SIG-M5 treated with dmso at 0.1 percent for 504 hours (cell line): ENCODE results near the gene APOL1.
"Not testable (repeated sequence)": the region's sequence is repeated elsewhere in the genome, so short reads cannot be mapped to it uniquely, and the experiment has no call there.

Experiments
- DNase-seq: peaks from one replicate; lab custom pipeline; 2025; ENCODE audit not compliant: unreplicated experiment; lab: John Stamatoyannopoulos, UW

Gene APOL1

GRCh38 chr22:36263886-36264664 is 11.1 kb downstream of the APOL1 start:
- not testable (repeated sequence) for DNase-seq

DNA sequence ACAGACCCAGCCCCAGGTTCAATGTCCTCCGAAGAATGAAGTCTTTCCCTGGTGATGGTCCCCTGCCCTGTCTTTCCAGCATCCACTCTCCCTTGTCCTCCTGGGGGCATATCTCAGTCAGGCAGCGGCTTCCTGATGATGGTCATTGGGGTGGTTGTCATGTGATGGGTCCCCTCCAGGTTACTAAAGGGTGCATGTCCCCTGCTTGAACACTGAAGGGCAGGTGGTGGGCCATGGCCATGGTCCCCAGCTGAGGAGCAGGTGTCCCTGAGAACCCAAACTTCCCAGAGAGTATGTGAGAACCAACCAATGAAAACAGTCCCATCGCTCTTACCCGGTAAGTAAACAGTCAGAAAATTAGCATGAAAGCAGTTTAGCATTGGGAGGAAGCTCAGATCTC is 14.1 kb downstream of the APOL1 start:
- no peak for DNase-seq

- no peak for DNase-seq
These were observed 15.1 kb downstream of the APOL1 start for GRCh38 chr22:36267896-36268485.

- DNase-seq, result not testable (repeated sequence)
These were observed 18.3 kb downstream of the APOL1 start for GRCh38 chr22:36271231-36271630.

GRCh38 chr22:36271951-36272350 is 19.0 kb downstream of the APOL1 start:
- DNase-seq, result not testable (repeated sequence)

DNA sequence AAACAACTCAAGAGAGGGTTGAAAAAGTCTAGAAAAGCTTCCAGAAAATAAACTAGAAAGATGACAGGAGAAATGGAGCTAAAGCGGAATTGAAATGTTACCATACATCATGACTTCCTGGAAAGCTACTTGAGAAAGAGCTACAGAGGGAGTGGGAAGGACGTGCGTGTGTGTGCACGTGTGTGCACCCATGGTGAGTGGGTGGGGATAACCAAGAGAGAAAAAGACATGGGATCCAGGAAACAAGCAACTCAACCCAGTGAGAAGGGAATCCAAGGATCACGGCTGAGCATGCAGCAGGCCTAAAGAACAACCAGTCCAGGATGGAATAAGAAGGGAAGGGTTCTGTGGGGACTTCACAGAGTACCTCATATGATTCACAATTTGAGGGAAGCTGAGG is 21.6 kb downstream of the APOL1 start:
- DNase-seq, result no peak

GRCh38 chr22:36277482-36278291 is 24.8 kb downstream of the APOL1 start:
- DNase-seq, result peak; percentile 29

DNA sequence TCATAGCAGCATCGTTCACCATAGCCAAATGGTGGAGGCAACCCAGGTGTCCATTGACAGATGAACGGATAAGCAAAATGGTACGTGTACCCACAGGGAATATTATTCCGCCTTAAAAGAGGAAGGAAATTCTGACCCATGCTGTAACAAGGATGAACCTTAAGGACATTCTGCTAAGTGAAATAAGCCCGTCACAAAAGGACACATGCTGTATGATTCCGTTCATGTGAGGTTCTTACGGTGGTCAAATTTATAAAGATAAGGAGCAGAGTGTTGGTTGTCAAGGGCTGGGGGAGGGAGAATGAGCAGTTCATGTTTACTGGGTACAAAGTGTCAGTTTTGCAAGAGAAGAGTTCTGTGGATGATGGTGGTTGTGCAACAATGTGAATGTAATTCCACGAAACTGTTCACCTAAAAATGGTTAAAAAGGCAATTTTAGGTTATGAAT is 26.3 kb downstream of the APOL1 start:
- DNase-seq, result peak; percentile 15

GRCh38 chr22:36280379-36280778 is 27.4 kb downstream of the APOL1 start:
- no peak for DNase-seq

GRCh38 chr22:36281781-36282327 is 28.9 kb downstream of the APOL1 start:
- no peak for DNase-seq

DNA sequence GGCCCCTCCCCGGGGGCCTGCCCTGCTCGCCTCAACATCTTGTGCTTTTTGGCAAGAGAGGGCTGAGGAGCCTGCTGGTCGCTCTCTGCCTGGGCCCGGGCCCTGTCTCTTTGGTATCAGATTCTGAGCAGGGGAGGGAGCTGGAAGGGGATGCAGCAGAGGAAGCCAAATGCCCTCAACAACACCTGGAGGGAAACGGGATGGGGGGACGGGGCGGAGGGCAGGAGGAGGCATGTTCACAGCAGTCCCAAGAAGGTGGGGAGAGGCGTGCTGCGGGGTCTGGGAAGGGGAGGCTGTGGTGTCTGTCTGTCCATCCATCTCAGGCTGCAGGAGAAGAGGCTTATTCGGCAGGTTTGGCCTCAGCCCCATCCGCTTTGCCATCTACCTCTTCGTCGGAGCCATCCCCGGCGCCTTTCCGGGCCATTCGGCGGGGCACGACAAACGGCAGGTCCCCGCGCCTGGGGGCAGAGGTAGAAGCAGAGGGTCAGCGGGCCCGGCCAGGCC is 29.4 kb downstream of the APOL1 start:
- no peak for DNase-seq

GRCh38 chr22:36284171-36284571 is 31.2 kb downstream of the APOL1 start:
- no peak for DNase-seq

GRCh38 chr22:36285017-36285416 is 32.1 kb downstream of the APOL1 start:
- DNase-seq, result no peak

DNA sequence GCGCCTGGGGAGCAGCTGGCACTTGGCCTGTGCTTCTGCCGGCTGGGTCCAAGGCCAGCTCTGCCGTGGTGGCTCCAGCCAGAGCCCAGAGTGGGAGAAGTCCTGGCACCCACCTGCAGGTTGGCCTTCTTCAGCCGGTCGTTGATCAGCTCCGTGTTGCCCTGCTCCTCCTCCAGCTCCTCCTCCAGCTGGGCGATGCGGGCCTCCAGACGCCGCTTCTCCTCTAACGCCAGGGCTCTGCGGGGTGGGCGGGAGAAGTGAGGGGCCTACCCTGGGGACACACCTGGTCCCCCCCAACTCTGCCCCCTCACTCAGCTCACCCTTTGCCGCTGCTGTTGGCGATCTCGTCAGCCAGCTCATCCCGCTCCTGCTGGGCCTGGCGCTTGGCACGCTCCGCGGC is 32.6 kb downstream of the APOL1 start:
- no peak for DNase-seq

GRCh38 chr22:36286096-36286957 is 33.4 kb downstream of the APOL1 start:
- peak; percentile 38 for DNase-seq

DNA sequence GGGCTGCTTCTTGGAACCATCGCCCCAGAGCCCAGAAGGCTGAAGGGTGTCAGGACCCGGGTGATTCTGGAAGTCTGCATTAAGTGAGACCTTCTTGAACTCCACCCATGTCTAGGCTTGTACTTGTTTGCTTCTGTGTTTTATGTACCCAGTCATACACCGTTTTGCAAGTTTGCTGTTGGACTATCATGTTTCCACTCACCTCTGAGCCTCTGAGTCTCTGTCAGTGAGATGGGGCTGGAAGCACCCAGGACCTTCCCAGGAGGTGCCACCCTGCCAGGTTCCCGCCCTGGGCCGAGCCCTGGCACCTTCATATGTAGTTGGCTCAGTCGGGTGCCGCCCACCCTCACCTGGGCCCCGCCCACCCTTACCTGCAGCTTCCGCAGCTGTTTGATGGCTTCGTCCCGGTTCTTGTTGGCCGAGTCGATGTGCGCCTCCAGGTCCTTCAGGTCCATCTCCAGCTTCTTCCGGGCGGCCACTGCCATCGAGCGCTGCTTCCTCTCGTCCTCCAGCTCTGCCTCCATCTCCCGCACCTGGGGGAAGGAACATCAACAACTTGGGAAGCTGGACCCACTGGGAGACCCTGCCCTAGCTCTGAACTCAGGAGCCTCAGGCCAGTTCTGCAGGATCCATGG is 35.1 kb downstream of the APOL1 start:
- DNase-seq, result no peak

- no peak for DNase-seq
These were observed 35.9 kb downstream of the APOL1 start for GRCh38 chr22:36288571-36289405.

- DNase-seq, result no peak
These were observed 36.5 kb downstream of the APOL1 start for GRCh38 chr22:36289406-36289870.

DNA sequence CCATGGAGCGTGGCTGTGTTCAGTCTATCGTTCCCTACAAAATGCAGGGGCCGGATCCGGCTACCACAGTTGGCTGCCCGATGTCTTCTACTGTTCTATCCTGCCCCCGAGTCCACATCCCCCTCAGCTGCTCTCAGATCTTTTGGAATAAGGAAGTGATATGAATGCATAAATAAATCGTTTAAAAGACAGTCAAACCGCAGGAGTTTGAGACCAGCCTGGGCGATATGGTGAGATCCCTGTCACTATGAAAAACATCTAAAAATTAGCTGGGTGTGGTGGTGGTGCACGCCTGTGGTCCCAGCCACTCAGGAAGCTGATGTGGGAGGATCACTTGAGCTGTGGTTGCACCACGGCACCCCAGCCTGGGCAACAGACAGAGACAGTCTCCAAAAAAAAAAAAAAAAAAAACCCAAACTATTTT is 37.0 kb downstream of the APOL1 start:
- not testable (repeated sequence) for DNase-seq
